ENCODE results near the gene ARFGEF3.

DNA sequence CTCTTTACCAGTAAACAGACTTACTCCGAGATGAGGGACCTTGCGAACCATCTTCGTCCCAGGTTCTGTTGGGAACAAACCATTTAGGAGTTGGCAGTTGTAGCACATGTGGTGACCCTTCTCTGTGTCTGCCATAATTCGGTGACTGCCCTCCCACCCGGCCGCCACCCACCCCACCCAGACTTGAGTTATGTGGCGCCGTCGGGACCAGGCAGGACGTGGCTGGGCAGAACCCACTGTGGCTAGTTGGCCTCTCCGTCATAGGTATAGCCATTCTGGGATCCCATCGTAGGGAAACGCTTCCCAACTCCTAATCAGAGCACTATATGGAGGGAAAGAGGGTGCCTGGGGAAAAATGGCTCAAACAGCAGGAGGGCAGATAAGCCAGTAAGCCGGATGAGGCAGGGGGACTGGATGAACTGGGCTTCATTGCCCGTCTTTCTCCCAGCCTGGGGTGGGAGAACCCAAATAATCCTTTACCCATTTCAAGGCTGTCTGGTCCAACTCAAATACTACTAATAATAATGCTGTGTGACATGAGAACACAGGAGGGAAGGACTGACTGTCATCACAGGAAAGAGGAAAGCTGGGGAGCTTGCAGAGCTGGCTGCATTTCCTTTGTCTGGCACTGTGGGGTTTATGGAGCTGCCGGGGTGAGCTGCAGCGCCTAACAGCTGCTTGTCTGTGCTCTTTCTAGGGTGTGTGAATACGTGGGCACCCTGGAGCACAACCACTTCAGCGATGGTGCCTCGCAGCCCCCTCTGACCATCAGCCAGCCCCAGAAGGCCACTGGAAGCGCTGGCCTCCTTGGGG is 129.5 kb downstream of the ARFGEF3 start:
- TF ChIP-seq, protein P1, sequence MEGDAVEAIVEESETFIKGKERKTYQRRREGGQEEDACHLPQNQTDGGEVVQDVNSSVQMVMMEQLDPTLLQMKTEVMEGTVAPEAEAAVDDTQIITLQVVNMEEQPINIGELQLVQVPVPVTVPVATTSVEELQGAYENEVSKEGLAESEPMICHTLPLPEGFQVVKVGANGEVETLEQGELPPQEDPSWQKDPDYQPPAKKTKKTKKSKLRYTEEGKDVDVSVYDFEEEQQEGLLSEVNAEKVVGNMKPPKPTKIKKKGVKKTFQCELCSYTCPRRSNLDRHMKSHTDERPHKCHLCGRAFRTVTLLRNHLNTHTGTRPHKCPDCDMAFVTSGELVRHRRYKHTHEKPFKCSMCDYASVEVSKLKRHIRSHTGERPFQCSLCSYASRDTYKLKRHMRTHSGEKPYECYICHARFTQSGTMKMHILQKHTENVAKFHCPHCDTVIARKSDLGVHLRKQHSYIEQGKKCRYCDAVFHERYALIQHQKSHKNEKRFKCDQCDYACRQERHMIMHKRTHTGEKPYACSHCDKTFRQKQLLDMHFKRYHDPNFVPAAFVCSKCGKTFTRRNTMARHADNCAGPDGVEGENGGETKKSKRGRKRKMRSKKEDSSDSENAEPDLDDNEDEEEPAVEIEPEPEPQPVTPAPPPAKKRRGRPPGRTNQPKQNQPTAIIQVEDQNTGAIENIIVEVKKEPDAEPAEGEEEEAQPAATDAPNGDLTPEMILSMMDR (IDR thresholded peaks at IDR 0.05), result no peak
- no peak for TF ChIP-seq POLR2A (IDR thresholded peaks at IDR 0.05; ENCODE audit: low read depth)
- no peak for TF ChIP-seq EP300 (IDR thresholded peaks at IDR 0.05)
- no peak for TF ChIP-seq POLR2AphosphoS5 (IDR thresholded peaks at IDR 0.05)
